Mesodermal cell (in vitro differentiated cells): ENCODE data around the gene SIDT1.

Experiments used
- H3K27ac ChIP-seq: 2 replicates; pipeline ENCODE4 v1.7.0; 2013; ENCODE audit warnings: mild to moderate bottlenecking, low read depth, low read length, moderate library complexity; ENCODE audit not compliant: severe bottlenecking
- H3K36me3 ChIP-seq: 2 replicates; pipeline ENCODE4 v1.7.1; 2013; ENCODE audit warnings: mild to moderate bottlenecking, low read length, moderate library complexity; ENCODE audit not compliant: control insufficient read depth, insufficient read depth
- H3K4me1 ChIP-seq: one replicate; pipeline ENCODE4 v1.7.1; 2013; ENCODE audit warnings: mild to moderate bottlenecking, low read length; ENCODE audit not compliant: insufficient read depth, control insufficient read depth, poor library complexity, severe bottlenecking
- H3K4me3 ChIP-seq: 2 replicates; pipeline ENCODE4 v1.7.0; 2013; ENCODE audit warnings: low read length, control low read depth, mild to moderate bottlenecking; ENCODE audit not compliant: insufficient read depth, poor library complexity, severe bottlenecking; ENCODE audit errors: extremely low read depth
- H3K9me3 ChIP-seq: 2 replicates; pipeline ENCODE4 v1.7.1; 2013; ENCODE audit warnings: mild to moderate bottlenecking, low read length, moderate library complexity; ENCODE audit not compliant: control insufficient read depth
- WGBS, 2 experiments: methylation state at CpG; one replicate each; pipeline ENCODE4 v1.1.5; 2013; ENCODE audit warnings: missing lambda C conversion rate in 2 of 2; ENCODE audit not compliant: insufficient coverage in 2 of 2; 5-methylcytosine and 5-hydroxymethylcytosine counted together

Gene SIDT1

GRCh38 chr3:113615976-113616375 lies 83.6 kb downstream of the SIDT1 start:
- H3K27ac ChIP-seq, result no peak overlapping the region
- no peaks in the 10 kb centered on the region for H3K36me3 ChIP-seq
- no peaks in the 10 kb centered on the region for H3K9me3 ChIP-seq
- no peak overlapping the region for H3K4me3 ChIP-seq
- 95 to 100% methylated on average over 1 to 4 of the region's 4 CpGs for WGBS, 2 experiments
- H3K4me1 ChIP-seq, result no peaks in the 10 kb centered on the region

GRCh38 chr3:113617726-113618125 lies 85.4 kb downstream of the SIDT1 start:
- Histone ChIP-seq H3K9me3 (no peaks in the 10 kb centered on the region), H3K36me3 (no peaks in the 10 kb centered on the region), H3K4me3 (no peak overlapping the region), H3K27ac (no peak overlapping the region), H3K4me1 (no peaks in the 10 kb centered on the region)
- 94% methylated on average over 1 of the region's 2 CpGs; no CpG with 5 or more reads in 1 of the 2 experiments for WGBS, 2 experiments

GRCh38 chr3:113620091-113620490 lies 87.7 kb downstream of the SIDT1 start:
- H3K9me3 ChIP-seq, result no peaks in the 10 kb centered on the region
- no peak overlapping the region for H3K27ac ChIP-seq
- no peaks in the 10 kb centered on the region for H3K4me1 ChIP-seq
- no peak overlapping the region for H3K4me3 ChIP-seq
- no peaks in the 10 kb centered on the region for H3K36me3 ChIP-seq

DNA sequence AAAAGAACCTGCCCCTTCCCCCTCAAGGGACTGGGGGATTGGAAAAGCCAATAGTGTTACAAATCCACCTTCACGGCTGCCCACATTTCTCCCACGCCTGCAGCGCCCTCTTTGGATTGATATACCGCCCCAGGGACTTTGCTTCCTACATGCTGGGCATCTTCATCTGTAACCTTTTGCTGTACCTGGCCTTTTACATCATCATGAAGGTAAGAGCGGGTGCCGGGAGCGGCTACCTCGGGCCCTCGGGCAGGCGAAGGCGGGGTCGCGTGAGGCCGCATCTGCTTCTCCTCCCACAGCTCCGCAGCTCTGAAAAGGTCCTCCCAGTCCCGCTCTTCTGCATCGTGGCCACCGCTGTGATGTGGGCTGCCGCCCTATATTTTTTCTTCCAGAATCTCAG lies 91.0 kb downstream of the SIDT1 start:
- Histone ChIP-seq H3K9me3 (no peaks in the 10 kb centered on the region), H3K4me1 (no peaks in the 10 kb centered on the region), H3K4me3 (no peak overlapping the region), H3K36me3 (no peaks in the 10 kb centered on the region), H3K27ac (no peak overlapping the region)
- WGBS, 2 experiments, result 42 to 68% methylated on average over 15 to 19 of the region's 19 CpGs

DNA sequence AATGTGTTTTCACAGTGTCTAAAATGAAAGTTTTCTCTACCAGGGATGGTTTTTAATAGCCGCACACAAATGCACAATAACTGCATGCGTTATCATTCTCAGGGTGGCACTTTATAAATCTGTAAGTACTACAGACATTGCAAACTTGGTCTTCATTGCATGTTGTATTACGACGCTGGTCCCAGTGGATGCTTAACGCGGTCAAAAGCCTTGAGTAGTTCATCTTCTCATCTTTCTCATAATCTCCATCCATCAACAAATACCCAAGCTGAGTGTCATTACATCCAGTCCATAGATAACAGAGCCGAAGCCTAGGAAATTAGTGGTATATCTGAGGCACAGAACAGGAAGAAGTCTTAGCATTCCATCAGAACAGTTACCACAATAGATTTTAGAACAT lies 91.5 kb downstream of the SIDT1 start:
- H3K4me3 ChIP-seq, result no peak overlapping the region
- H3K36me3 ChIP-seq, result no peaks in the 10 kb centered on the region
- H3K27ac ChIP-seq, result no peak overlapping the region
- H3K9me3 ChIP-seq, result no peaks in the 10 kb centered on the region
- no peaks in the 10 kb centered on the region for H3K4me1 ChIP-seq
- 92 to 96% methylated on average over 2 to 5 of the region's 7 CpGs for WGBS, 2 experiments

GRCh38 chr3:113625834-113626233 lies 93.5 kb downstream of the SIDT1 start:
- Histone ChIP-seq H3K4me3 (no peak overlapping the region), H3K36me3 (no peaks in the 10 kb centered on the region), H3K27ac (no peak overlapping the region), H3K4me1 (no peaks in the 10 kb centered on the region), H3K9me3 (no peaks in the 10 kb centered on the region)
- 87 to 88% methylated on average over 8 to 11 of the region's 12 CpGs for WGBS, 2 experiments

DNA sequence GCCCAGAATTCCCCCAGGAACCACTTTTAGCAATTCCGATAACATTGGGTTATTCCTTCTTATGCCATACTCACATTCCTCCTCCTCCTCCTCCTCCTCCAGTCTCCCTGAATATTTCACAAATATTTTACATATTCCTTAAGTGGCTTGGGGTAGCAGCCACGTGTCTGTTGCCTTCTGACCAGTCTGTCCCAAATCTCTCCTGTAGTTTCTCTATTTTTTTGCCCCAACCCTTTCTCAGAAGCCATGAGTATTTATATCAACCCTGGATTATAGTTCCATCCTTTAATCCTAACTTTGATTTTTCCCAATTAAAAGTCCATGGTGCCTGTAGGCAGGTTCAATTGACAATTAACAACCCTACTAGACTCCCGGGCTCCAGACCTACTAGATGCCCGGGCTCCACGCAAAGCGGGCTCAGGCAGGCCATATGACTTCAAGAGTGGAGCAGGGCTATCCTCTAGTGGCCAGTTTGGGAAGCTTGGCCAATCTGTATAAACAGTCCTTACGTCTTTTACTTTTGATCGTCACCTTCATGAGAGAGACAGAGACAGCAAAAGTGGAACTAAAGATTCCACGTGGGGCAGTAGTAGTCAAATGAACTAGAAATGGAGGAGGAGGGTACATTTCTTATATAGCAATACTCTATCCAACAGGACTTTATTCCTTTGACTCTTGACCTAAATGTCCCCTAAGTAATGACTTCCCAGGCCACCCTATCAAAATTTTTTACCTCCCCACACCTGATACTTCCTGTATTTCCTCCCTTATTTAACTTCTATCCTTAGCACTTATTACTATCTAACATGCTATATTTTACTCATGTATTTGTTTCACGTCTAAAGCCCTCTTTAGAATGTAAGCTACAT lies 94.4 kb downstream of the SIDT1 start:
- H3K27ac ChIP-seq, result no peak overlapping the region
- no peaks in the 10 kb centered on the region for H3K36me3 ChIP-seq
- no peaks in the 10 kb centered on the region for H3K9me3 ChIP-seq
- no peaks in the 10 kb centered on the region for H3K4me1 ChIP-seq
- H3K4me3 ChIP-seq, result no peak overlapping the region
- WGBS, 2 experiments, result 26 to 43% methylated on average over 4 to 6 of the region's 10 CpGs

- WGBS, 2 experiments, result 76 to 94% methylated on average over 2 of the region's 2 CpGs
- H3K4me3 ChIP-seq, result no peak overlapping the region
Observed at GRCh38 chr3:113628316-113628715, 96.0 kb downstream of the SIDT1 start.

GRCh38 chr3:113628788-113629187 lies 96.4 kb downstream of the SIDT1 start:
- Histone ChIP-seq H3K4me3 (no peak overlapping the region), H3K36me3 (no peaks in the 10 kb centered on the region), H3K27ac (no peak overlapping the region), H3K9me3 (no peaks in the 10 kb centered on the region), H3K4me1 (no peaks in the 10 kb centered on the region)
- WGBS, 2 experiments, result 80 to 98% methylated on average over 5 of the region's 6 CpGs

More at GRCh38 chr3:113628316-113628715, 96.0 kb downstream of the SIDT1 start:
- Histone ChIP-seq H3K9me3 (no peaks in the 10 kb centered on the region), H3K36me3 (no peaks in the 10 kb centered on the region), H3K4me1 (no peaks in the 10 kb centered on the region), H3K27ac (no peak overlapping the region)

DNA sequence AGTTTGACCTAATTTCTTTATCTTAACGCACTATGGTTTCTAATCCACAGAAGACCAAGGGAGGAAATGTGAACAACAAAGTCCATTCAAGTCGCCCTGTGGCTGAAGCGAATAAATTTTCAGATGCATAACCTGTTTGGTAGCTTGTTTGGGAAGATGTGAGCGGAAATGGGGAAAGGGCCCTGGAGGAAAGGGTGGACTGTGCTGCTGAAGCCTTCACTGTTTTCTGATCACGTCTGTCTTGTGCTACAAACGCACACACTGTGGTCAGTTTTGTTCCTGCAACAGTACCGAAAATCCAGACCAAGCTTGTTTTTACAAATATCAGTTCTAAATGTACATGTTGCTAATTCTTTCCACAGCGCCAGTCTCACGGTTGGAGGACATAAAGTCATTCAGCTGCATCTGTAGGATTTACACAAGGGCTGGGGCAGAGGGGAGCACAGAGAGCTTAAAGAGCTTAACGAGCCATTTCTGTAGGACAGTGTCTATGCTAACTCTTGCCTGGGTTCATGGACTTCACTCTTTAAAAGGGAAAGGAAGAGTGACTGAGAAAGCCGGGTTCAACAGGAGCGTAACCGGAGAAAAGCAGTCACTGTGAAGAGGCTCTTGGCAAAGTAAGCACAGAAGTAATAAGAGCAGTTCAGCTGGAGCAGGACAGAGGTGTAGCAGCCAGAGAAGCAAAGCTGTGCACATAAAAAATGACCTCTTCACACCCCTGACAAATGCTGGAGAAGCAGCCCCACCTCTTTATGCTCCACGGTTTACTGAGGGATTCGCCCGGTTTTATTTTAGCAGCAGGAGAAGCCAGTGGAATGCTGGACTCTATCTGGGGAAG lies 97.4 kb downstream of the SIDT1 start:
- Histone ChIP-seq H3K36me3 (no peaks in the 10 kb centered on the region), H3K4me1 (no peaks in the 10 kb centered on the region), H3K4me3 (no peak overlapping the region), H3K27ac (peak overlapping the region; percentile 5), H3K9me3 (no peaks in the 10 kb centered on the region)
- 89 to 94% methylated on average over 13 to 16 of the region's 16 CpGs for WGBS, 2 experiments
